Placental pericyte (primary cell): ENCODE measurements around the gene STOML1. TPM values are rescaled to one million over a fixed set of nuclear protein-coding genes. Genes with fewer than 3 reads are reported as not detected.

Source experiments
- total RNA-seq: library from RNA; depleted of rRNA; stranded (reverse); fragments of >200 nt; gene quantifications from 2 replicates; pipeline ENCODE4 v1.2.3, GENCODE V29; 2012

The STOML1 gene
- 16.6 and 26.9 TPM in 2 replicates for total RNA-seq

GRCh38 chr15:73991726-73992593, at the start of gene STOML1:
Gene STOML1 (minus strand): TSS chr15:73992295. CDS start chr15:73992223, 72 bp downstream.

GRCh38 chr15:73994413-73994883, 2.4 kb upstream of the STOML1 start, which contains the start of gene PML:
Gene PML (plus strand): TSS chr15:73994716. CDS start chr15:73994813, 97 bp downstream.

Other genes starting within 250 kb of the STOML1 start
- gene INSYN1, start 238.9 kb downstream of the STOML1 start, total RNA-seq = 0.43 and 0.66 TPM in 2 replicates
- gene TBC1D21, start 118.7 kb downstream of the STOML1 start, total RNA-seq = not detected in 2 replicates
- 42.2 and 100 TPM in 2 replicates for gene LOXL1, start 65.8 kb downstream of the STOML1 start, total RNA-seq
- gene PML, start 2.4 kb upstream of the STOML1 start, total RNA-seq = 54.7 and 77.3 TPM in 2 replicates
- not detected in 2 replicates for gene GOLGA6A, start 90.3 kb upstream of the STOML1 start, total RNA-seq
- gene ISLR2, start 138.3 kb upstream of the STOML1 start, total RNA-seq = under 0.01 and 0.72 TPM in 2 replicates
- gene ISLR, start 181.4 kb upstream of the STOML1 start, total RNA-seq = 25.8 and 26.6 TPM in 2 replicates
- 33.3 and 99.9 TPM in 2 replicates for gene STRA6, start 210.5 kb upstream of the STOML1 start, total RNA-seq
- gene CCDC33, start 244.0 kb upstream of the STOML1 start, total RNA-seq = 0.88 and 4.0 TPM in 2 replicates